ENCODE data around the gene FGF12.

The FGF12 gene

DNA sequence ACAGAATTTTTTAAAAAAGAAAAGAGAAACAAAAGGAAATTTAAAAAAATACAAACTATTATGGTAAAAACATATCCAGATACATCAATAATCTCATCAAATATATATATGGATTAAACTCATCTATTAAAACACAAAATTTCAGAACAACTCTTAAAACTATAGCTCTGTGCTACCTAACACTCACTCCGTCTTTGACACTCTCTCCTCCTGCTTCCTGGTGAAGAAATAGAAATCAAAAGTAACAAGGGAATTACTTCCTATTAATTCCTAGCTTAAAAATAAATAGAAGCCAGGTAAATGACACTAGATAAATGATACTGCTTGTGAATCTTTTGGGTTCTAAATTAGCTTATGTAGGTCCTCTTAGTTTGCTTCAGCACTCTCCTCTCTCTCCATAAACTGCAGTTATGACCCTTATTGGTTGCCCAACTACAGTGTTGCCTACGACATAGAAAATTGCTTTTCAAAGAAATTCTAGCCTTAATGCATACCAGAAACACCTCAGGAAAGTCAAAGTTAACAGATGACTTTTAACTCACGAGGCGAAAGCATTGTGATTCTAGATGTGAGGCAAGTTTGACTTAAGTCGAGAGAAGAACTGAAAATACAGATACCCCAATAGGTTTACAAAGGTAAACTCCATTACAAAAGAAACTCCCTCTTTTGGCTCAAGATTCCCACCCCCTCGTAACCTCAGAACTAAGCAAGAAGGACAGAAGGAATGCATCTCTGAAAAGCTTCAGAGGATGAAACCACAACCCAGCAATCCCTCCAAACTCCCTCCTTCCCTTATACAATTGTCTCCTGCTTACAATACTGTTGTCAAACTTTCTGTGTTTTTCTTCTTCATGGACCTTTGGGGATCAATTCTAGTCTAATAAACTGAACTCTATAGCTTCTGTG, 394.7 kb downstream of the FGF12 start:
- DNase-seq (ENCODE audit: low read depth), result no peak

- no peak for DNase-seq (ENCODE audit: low read depth)
Observed at GRCh38 chr3:192331749-192332385, 395.5 kb downstream of the FGF12 start.

- DNase-seq (ENCODE audit: low read depth), result no peak
Observed at GRCh38 chr3:192326656-192327055, 400.7 kb downstream of the FGF12 start.

- DNase-seq (ENCODE audit: low read depth), result no peak
Observed at GRCh38 chr3:192317564-192317963, 409.8 kb downstream of the FGF12 start.

DNA sequence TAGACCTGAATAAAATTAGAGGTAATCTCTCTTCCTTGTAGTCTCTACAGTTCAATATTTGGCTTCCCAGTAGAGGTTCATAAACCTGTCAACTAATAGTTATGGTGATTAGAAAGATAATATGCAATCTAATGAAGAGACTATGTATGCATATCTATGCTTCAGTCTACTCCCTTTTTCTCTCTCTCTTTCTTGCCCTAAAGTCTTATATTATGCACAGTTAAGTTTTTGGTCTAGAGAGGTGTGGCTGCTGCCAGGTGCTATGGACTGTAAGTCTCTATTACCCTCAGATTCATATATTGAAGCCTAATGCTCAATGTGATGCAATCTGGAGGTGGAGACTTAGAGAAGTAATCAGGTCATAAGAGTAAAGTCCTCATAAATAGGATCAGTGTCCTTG, 413.7 kb downstream of the FGF12 start:
- DNase-seq (ENCODE audit: low read depth), result no peak

DNA sequence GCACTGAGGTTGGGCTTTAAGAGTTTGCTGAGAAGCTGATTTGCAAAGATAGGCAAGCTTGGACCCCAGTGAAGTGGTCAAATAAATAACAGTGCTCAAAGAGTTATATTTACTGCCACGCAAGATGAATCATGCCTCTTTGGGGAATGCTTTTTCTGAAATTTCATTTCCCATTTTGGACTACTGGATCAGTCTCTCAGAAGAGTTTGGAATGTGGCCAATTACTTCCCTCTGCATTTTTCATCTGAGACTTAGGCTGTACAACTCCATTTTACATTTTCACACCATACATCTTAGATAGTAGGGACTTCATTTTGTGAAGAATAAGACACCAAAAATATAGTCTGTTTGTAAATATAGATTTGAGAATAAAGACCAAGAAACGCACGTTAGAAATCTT, 419.7 kb downstream of the FGF12 start:
- no peak for DNase-seq (ENCODE audit: low read depth)

GRCh38 chr3:192303235-192303634, 424.1 kb downstream of the FGF12 start:
- DNase-seq (ENCODE audit: low read depth), result no peak

GRCh38 chr3:192302721-192303120, 424.6 kb downstream of the FGF12 start:
- DNase-seq (ENCODE audit: low read depth), result no peak

- DNase-seq (ENCODE audit: low read depth), result no peak
Observed at GRCh38 chr3:192299921-192300320, 427.4 kb downstream of the FGF12 start.

GRCh38 chr3:192296845-192297244, 430.5 kb downstream of the FGF12 start:
- no peak for DNase-seq (ENCODE audit: low read depth)

- DNase-seq (ENCODE audit: low read depth), result no peak
Observed at GRCh38 chr3:192284443-192285072, 442.8 kb downstream of the FGF12 start.

DNA sequence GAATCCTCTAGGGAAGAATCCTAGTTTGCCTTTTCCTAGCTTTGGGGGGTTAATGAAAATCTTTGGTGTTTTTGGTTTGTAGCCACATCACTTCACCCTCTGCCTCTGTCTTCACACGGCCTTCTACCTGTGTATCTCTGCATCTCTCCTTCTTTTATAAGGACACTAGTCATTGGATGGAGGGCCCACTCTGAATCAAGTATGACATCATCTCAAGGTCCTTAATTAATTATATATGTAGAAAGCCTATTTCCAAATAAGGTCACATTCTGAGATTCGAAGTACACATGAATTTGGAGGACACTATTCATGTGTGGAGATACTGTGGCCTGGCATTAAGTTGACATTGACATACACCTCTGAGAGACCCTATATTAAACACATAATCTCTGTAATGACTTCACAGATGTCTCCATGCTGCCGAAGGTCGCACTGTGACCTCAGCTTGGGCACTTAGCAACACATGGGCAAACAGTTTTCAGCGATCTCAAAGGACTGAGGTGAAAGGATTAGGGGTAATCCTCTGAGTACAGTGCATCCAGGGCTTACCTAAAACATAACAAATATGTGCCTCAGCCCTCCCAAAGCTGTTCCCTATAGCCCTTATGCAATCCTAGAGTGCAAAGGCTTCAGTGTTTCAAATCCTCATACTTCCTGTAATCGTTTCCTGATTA, 446.0 kb downstream of the FGF12 start:
- no peak for DNase-seq (ENCODE audit: low read depth)

- DNase-seq (ENCODE audit: low read depth), result no peak
Observed at GRCh38 chr3:192279664-192280063, 447.7 kb downstream of the FGF12 start.

DNA sequence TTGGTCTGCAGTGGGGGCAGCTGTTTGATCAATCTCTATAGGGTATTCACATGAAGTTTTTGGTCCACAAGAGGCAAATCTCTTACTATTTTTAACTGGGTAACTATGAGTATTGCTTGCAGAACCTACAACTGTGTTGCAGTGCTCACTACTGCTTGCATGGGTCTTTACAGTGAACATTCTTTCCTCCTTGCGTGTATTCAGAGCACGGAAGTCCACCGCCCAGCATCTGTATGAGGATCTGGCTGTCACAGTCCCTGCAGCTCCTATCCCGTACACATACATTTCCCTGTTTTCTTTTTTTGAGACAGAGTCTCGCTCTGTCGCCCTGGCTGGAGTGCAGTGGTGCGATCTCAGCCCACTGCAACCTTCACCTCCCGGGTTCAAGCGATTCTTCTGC, 449.9 kb downstream of the FGF12 start:
- DNase-seq (ENCODE audit: low read depth), result no peak

DNA sequence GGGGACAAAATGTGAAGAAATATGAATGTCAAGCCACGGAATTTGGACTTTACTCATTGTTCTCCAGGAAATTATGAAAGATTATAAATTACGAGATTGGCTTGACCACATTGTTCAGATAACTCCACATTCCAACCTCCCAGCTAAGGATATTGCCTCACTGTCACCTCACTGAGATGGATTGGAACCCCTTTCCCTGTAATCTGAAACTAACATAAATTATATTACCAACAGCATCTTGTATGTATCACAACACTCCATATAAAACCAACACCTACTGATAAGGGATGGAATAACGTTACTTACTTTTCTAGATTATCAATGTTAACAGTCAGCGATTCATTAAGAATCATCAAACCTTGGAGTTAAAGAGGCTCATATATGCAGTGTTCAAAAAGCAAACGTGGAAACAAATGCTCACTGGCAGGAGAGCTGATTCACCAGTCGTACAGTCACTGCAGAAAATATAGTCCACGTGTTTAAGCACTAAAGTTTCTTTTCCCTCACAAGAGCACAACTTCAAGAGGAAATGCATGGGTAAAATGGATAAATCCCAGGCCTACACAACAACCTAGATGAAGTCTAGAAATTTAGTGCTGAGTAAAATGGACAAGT, 451.5 kb downstream of the FGF12 start:
- no peak for DNase-seq (ENCODE audit: low read depth)

DNA sequence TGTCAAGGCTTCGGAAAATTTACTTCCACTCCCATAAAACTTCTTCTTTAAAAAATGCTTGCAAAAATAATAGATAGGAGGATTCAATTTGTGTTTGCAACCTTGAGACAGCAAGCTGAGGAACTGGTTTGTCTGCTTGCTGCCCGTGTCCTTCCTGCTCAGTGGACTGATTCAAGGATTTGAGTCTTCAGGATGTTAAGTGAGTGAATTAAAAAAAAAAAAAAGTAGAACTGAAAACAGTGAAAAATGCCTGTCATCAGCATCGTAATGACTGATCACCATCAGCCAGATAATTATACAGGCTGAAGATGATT, 453.7 kb downstream of the FGF12 start:
- no peak for DNase-seq (ENCODE audit: low read depth)

GRCh38 chr3:192273001-192273696, 454.2 kb downstream of the FGF12 start:
- DNase-seq (ENCODE audit: low read depth), result no peak

DNA sequence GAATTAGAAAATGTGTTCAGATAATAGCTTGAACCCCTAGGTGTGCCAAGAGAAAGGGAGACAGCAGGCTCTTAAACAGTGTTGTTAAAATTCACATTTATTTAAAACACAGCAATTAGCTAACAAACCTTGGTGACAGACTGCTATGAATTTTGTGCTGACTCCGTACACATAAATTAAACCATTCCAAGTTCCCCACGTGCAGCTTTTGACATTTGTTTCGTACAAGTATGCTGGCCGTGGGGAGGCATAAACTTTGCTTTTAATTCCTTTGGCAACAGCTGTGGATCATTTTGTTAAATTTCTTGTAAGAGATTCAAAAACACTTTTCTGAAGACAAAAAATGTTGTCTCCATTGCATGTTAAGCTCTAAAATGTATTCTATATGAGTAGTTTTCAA, 465.3 kb downstream of the FGF12 start:
- no peak for DNase-seq (ENCODE audit: low read depth)

DNA sequence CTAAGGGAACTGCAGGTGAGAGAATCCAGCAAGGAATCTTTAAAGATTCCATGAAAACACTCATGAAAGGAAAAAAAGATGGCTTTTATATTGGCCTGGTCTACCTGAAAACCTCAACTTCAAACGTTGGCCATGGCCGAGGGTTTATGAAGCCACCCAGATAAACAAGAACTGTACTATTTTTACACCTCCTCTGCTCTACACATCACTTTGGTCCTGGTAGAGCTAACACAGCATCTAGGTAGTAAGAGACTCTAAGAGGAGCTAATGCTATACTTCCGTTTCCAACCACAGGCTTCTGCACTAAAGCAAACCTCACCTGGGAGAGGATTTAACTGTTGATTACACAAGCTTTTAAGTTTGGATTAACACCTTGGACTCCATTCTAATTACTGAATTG, 466.2 kb downstream of the FGF12 start:
- DNase-seq (ENCODE audit: low read depth), result no peak

DNA sequence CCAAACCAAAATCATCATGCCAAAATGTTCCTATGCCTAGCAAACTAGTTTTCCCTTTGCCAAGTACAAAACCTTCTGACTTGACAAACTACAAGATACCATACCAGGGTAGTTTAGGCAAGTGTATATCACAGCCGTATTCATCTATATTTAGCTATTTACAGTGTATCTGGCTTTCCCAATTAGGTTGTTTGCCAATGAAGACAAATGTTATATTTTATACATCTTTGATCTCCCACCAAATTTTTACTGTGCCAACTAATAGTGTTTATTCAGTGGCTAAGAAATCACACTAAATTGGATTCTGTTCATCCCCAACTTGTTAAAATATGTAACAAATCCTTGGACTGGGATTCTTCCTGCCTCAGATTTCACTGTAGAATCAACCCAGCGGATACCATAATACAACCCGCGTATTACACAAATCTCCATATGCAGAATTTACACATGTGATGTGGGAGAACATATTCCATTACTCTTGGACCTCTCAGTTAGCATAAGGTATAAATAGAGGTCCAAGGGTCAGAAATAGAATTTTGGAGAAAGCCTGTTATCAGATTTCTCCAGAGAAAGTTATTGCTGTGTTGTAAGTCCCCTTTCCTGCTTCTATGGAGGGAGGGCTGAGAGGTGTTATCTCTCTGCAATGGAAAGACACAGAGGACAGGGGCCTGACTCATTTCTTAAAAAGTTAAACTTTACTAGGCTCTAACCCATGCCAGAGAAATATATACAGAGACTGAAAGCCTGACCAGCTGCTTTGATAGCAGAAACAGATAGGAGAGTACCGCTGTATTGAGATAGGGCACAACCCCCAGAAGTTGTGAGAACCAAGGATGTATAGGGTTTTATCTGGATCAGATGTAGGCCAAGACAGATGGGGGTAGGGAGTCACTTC, 467.0 kb downstream of the FGF12 start:
- no peak for DNase-seq (ENCODE audit: low read depth)

GRCh38 chr3:192259661-192260060, 467.7 kb downstream of the FGF12 start:
- no peak for DNase-seq (ENCODE audit: low read depth)

All from non-pigmented ciliary epithelial cell (primary cell).